22Rv1 (cell line): ENCODE results near the gene THY1.

ENCODE experiments used
- ZFX ChIP-seq: fragments of 450-650 bp; IDR thresholded peaks from 2 replicates; pipeline ENCODE4 v1.6.1; 2017; ENCODE audit warnings: antibody characterized with exemption, borderline replicate concordance
- TF ChIP-seq, protein P1 (sequence below): fragments of 450-650 bp; IDR thresholded peaks from 2 replicates; pipeline ENCODE4 v1.5.1; 2017; ENCODE audit warnings: mild to moderate bottlenecking

DNA sequence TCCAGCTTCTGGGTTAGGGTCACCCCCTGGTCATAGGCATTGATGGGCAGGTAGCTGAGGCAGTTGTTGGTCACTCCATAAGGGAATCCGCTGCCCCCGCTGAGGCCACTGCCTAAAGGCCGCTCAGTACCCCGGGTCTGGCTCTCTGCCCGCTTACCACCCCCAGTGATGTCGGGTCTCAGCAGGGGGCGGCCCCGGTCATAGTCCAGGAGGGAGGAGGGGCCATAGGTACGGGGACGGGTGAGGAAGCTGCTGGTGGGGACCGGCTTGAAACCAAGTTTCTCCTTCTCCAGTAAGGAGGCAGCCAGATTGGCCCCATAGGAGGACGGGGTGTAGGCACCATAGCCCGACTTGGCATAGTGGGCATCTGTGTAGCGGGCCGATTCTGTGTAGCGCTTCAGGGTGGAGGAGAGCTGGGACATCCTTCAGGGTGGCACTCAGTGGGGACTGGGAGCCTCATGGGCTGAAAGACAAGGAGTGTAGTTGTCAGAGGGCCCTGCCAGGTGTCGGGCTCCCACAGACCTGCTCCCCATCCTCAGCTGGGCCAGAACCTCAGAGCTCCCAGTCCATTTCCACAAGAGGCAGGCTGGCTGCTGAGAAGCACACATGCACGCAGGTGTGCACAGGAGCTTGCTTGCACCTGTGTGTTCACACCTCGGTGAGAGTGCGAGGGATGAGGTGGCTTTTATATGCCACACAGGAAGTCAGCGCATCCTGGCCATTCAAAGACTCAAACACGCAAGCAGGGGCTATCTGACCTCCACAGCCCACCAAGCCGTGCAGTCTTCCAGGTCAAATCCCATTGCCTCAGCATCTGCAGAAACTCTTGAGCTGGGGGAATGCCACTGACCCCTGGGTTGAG is 49.7 kb downstream of the THY1 start:
- TF ChIP-seq, protein P1, sequence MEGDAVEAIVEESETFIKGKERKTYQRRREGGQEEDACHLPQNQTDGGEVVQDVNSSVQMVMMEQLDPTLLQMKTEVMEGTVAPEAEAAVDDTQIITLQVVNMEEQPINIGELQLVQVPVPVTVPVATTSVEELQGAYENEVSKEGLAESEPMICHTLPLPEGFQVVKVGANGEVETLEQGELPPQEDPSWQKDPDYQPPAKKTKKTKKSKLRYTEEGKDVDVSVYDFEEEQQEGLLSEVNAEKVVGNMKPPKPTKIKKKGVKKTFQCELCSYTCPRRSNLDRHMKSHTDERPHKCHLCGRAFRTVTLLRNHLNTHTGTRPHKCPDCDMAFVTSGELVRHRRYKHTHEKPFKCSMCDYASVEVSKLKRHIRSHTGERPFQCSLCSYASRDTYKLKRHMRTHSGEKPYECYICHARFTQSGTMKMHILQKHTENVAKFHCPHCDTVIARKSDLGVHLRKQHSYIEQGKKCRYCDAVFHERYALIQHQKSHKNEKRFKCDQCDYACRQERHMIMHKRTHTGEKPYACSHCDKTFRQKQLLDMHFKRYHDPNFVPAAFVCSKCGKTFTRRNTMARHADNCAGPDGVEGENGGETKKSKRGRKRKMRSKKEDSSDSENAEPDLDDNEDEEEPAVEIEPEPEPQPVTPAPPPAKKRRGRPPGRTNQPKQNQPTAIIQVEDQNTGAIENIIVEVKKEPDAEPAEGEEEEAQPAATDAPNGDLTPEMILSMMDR = no peak
- TF ChIP-seq ZFX = no peak
